Neural progenitor cell (in vitro differentiated cells): ENCODE data around the gene NPY4R. TPM values are rescaled to one million over a fixed set of nuclear protein-coding genes. Genes with fewer than 3 reads are reported as not detected.
"Not testable (repeated sequence)": the region's sequence is repeated elsewhere in the genome, so short reads cannot be mapped to it uniquely, and the experiment has no call there.

Experiments
- DNase-seq: peaks from one replicate; pipeline ENCODE4 v3.0.0-alpha.2; 2016; ENCODE audit warnings: low spot score
- H2AFZ ChIP-seq: fragments of 200-600 bp; sonication (generic); replicated peaks from 2 replicates; pipeline ENCODE4 v1.6.1; 2016; ENCODE audit warnings: antibody characterized with exemption
- H3F3A ChIP-seq: fragments of 200-600 bp; sonication (generic); 2 replicates; pipeline ENCODE4 v1.6.1; 2016; ENCODE audit warnings: antibody characterized with exemption, low read depth
- H3K27ac ChIP-seq: fragments of 200-600 bp; sonication (generic); 2 replicates; pipeline ENCODE4 v1.5.1; 2016; ENCODE audit warnings: mild to moderate bottlenecking
- H3K27me3 ChIP-seq: fragments of 200-600 bp; sonication (generic); 2 replicates; pipeline ENCODE4 v1.6.1; 2016; ENCODE audit warnings: mild to moderate bottlenecking, moderate library complexity
- H3K36me3 ChIP-seq: fragments of 200-600 bp; sonication (generic); 2 replicates; pipeline ENCODE4 v1.5.1; 2016
- H3K4me1 ChIP-seq: fragments of 200-600 bp; sonication (generic); 2 replicates; pipeline ENCODE4 v1.6.1; 2016; ENCODE audit warnings: mixed run types
- H3K4me2 ChIP-seq: fragments of 200-600 bp; sonication (generic); 2 replicates; pipeline ENCODE4 v1.6.1; 2016
- H3K4me3 ChIP-seq: fragments of 200-600 bp; sonication (generic); 2 replicates; pipeline ENCODE4 v1.5.1; 2016
- H3K79me2 ChIP-seq: fragments of 200-600 bp; sonication (generic); 2 replicates; pipeline ENCODE4 v1.6.1; 2016; ENCODE audit warnings: low read depth
- H3K9ac ChIP-seq: fragments of 200-600 bp; sonication (generic); 2 replicates; pipeline ENCODE4 v1.6.1; 2016
- H3K9me3 ChIP-seq: fragments of 200-600 bp; sonication (generic); 2 replicates; pipeline ENCODE4 v1.5.1; 2016; ENCODE audit warnings: low read depth
- H4K20me1 ChIP-seq: fragments of 200-600 bp; sonication (generic); 2 replicates; pipeline ENCODE4 v1.6.1; 2016; ENCODE audit warnings: low read depth
- H3K27ac Mint-ChIP-seq: 3 replicates; pipeline ENCODE4 v1.8.0; 2021; ENCODE audit warnings: mixed read lengths
- H3K27me3 Mint-ChIP-seq: 2 replicates; pipeline ENCODE4 v1.8.0; 2022; ENCODE audit warnings: low read depth, mild to moderate bottlenecking, inconsistent platforms, moderate library complexity, mixed read lengths; ENCODE audit not compliant: insufficient read depth
- H3K36me3 Mint-ChIP-seq: 3 replicates; pipeline ENCODE4 v1.8.0; 2021; ENCODE audit warnings: mixed read lengths
- H3K4me1 Mint-ChIP-seq: 3 replicates; pipeline ENCODE4 v1.8.0; 2021; ENCODE audit warnings: mixed read lengths
- H3K4me3 Mint-ChIP-seq: 3 replicates; pipeline ENCODE4 v1.8.0; 2021; ENCODE audit warnings: mild to moderate bottlenecking, moderate library complexity, mixed read lengths
- H3K9me3 Mint-ChIP-seq: 3 replicates; pipeline ENCODE4 v1.8.0; 2020; ENCODE audit warnings: mixed read lengths
- total RNA-seq: library from RNA; depleted of rRNA; stranded (reverse); fragments of >200 nt; gene quantifications from 2 replicates; pipeline ENCODE4 v1.2.3, GENCODE V29; 2015; ENCODE audit warnings: low replicate concordance
- TF ChIP-seq, protein P1 (sequence below): fragments of 200-600 bp; sonication (generic); IDR thresholded peaks from 2 replicates; pipeline ENCODE4 v1.5.1; 2017; ENCODE audit warnings: antibody characterized with exemption, mild to moderate bottlenecking

NPY4R gene
- total RNA-seq, 1 donor from 2014 or later = not detected

GRCh38 chr10:46473758-46474157 lies 8.0 kb upstream of the NPY4R start:
- H3K9me3 Mint-ChIP-seq = not testable (repeated sequence)

GRCh38 chr10:46470134-46470533 lies 4.4 kb upstream of the NPY4R start:
- not testable (repeated sequence) for H3K4me3 ChIP-seq, H3K9me3 ChIP-seq, DNase-seq, H3K4me1 ChIP-seq, H3K79me2 ChIP-seq, H3K4me1 Mint-ChIP-seq, H4K20me1 ChIP-seq, H3K36me3 Mint-ChIP-seq, H3K36me3 ChIP-seq, H3K27ac Mint-ChIP-seq, H3K4me2 ChIP-seq, H3K27me3 ChIP-seq, H3K4me3 Mint-ChIP-seq, H3K9ac ChIP-seq, H3F3A ChIP-seq, H3K27me3 Mint-ChIP-seq, H3K9me3 Mint-ChIP-seq, H3K27ac ChIP-seq, H2AFZ ChIP-seq

More at GRCh38 chr10:46473758-46474157, 8.0 kb upstream of the NPY4R start:
- H3K36me3 ChIP-seq, H3K27ac ChIP-seq, DNase-seq, H3K27me3 ChIP-seq, H3K27me3 Mint-ChIP-seq, H3K79me2 ChIP-seq, H3K4me1 Mint-ChIP-seq, H3K36me3 Mint-ChIP-seq, H3K27ac Mint-ChIP-seq, H3K4me3 ChIP-seq, H3K4me2 ChIP-seq, H2AFZ ChIP-seq, H3K4me3 Mint-ChIP-seq, H4K20me1 ChIP-seq, H3K4me1 ChIP-seq, H3F3A ChIP-seq, H3K9ac ChIP-seq, H3K9me3 ChIP-seq: not testable (repeated sequence)

DNA sequence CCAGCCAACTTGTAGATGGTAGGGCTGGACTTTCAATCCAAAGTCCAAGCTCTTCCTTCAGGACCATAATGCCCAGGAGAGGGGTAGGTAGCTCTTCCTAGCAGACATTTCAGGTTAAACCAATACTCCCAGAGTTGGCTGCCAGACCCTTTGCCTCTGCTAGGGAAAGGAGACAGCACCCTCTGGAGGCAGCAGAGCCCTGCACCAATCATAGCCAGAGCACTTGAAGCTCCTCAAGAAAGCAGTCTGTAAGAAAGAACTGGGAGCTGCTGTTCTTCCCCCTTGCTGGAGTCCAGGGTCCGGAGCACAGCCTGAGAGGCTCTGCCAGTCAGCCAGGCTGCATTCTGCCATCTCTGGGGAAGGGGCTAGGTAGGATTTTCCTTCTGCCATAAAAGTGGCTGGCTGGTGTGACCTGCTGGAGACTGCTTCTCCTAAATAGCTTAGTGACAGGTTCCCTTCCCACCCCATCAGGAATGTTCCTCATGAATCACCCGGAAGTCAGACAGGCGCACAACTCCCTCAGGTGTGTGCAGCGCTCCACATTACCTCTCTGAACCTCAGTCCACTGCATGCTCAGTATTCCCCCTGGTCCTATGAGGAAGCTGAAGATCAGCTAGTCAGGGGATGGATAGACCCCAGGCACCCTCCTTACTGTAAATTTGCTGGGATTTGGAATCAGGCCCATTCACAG lies 2.5 kb upstream of the NPY4R start:
- H2AFZ ChIP-seq, H3K4me2 ChIP-seq, H3K9me3 ChIP-seq, H3K27ac ChIP-seq, H3K27ac Mint-ChIP-seq, H3K4me3 ChIP-seq, H3K36me3 Mint-ChIP-seq, H3K4me1 ChIP-seq, H3K27me3 ChIP-seq, H3K36me3 ChIP-seq, H3K27me3 Mint-ChIP-seq, H3K4me1 Mint-ChIP-seq, H3K9ac ChIP-seq, H3F3A ChIP-seq, H3K4me3 Mint-ChIP-seq, H3K9me3 Mint-ChIP-seq, H3K79me2 ChIP-seq, H4K20me1 ChIP-seq, DNase-seq: not testable (repeated sequence)
- TF ChIP-seq, protein P1, sequence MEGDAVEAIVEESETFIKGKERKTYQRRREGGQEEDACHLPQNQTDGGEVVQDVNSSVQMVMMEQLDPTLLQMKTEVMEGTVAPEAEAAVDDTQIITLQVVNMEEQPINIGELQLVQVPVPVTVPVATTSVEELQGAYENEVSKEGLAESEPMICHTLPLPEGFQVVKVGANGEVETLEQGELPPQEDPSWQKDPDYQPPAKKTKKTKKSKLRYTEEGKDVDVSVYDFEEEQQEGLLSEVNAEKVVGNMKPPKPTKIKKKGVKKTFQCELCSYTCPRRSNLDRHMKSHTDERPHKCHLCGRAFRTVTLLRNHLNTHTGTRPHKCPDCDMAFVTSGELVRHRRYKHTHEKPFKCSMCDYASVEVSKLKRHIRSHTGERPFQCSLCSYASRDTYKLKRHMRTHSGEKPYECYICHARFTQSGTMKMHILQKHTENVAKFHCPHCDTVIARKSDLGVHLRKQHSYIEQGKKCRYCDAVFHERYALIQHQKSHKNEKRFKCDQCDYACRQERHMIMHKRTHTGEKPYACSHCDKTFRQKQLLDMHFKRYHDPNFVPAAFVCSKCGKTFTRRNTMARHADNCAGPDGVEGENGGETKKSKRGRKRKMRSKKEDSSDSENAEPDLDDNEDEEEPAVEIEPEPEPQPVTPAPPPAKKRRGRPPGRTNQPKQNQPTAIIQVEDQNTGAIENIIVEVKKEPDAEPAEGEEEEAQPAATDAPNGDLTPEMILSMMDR = peak; percentile 42

- not testable (repeated sequence) for H3K27ac Mint-ChIP-seq, H3K36me3 ChIP-seq, H3K4me2 ChIP-seq, H3K27me3 ChIP-seq, H3K4me1 Mint-ChIP-seq, H3K36me3 Mint-ChIP-seq, H3K4me3 ChIP-seq, H3K9me3 Mint-ChIP-seq, H3K27me3 Mint-ChIP-seq, H3K9ac ChIP-seq, H3K27ac ChIP-seq, DNase-seq, H4K20me1 ChIP-seq, H3F3A ChIP-seq, H3K79me2 ChIP-seq, H3K4me1 ChIP-seq, H2AFZ ChIP-seq, H3K9me3 ChIP-seq, H3K4me3 Mint-ChIP-seq
These were observed 2.1 kb downstream of the NPY4R start for GRCh38 chr10:46463608-46464007.

DNA sequence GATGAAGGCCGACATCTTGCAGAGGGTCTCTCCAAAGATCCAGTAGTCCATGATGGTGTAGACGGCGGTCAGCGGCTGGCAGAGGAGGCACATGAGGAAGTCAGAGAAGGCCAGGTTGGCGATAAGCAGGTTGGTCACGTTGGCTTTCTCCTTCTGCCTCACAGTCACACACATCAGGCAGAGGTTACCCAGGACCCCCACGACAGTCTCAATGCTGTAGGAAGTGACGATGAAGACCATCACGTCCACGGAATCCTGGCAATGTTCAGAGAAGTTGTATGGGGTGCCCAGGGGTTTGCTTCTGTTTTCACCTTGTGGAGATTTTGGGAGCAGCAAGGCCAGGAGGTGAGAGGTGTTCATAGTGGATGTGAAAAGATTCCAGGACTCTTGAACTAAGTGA lies 3.5 kb downstream of the NPY4R start:
- not testable (repeated sequence) for H3K4me3 ChIP-seq, H3K36me3 Mint-ChIP-seq, H3K79me2 ChIP-seq, H2AFZ ChIP-seq, H3K27me3 ChIP-seq, H3K36me3 ChIP-seq, H3K27ac Mint-ChIP-seq, H3K27me3 Mint-ChIP-seq, H3K9me3 ChIP-seq, H4K20me1 ChIP-seq, H3K4me1 ChIP-seq, H3K27ac ChIP-seq, H3K4me1 Mint-ChIP-seq, H3K4me2 ChIP-seq, H3K4me3 Mint-ChIP-seq, H3K9me3 Mint-ChIP-seq, DNase-seq, H3F3A ChIP-seq, H3K9ac ChIP-seq

DNA sequence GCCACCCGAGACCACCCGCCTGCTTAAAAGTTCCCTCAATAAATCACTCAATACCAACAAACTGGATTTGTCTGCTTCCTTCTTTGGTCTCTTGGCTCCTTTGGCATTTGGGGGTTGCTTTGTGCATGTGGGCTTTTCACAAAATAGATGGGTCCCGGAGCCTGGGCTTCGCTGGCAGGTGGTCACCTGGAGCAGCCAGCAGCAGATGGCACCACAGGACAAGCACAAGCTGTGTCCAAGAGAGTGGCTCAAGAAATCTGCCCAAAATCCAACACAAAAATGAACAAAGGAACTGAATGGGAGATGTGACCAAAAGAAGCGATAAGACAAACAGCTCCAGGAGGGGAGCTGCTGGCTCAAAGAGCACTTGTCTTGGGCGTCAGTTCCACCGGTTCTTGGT lies 6.2 kb downstream of the NPY4R start:
- not testable (repeated sequence) for H3K27ac ChIP-seq, H3K27me3 ChIP-seq, H3F3A ChIP-seq, H3K27ac Mint-ChIP-seq, H2AFZ ChIP-seq, H3K36me3 ChIP-seq, H3K4me1 ChIP-seq, H3K4me2 ChIP-seq, H3K4me1 Mint-ChIP-seq, H3K9me3 Mint-ChIP-seq, H3K9ac ChIP-seq, H3K4me3 ChIP-seq, H3K36me3 Mint-ChIP-seq, DNase-seq, H3K9me3 ChIP-seq, H4K20me1 ChIP-seq, H3K27me3 Mint-ChIP-seq, H3K79me2 ChIP-seq, H3K4me3 Mint-ChIP-seq

- H3K27ac ChIP-seq, H3K4me2 ChIP-seq, H3K36me3 Mint-ChIP-seq, H3K4me3 Mint-ChIP-seq, H3K27ac Mint-ChIP-seq, H3K9me3 Mint-ChIP-seq, H3K4me3 ChIP-seq, H3K27me3 ChIP-seq, DNase-seq, H4K20me1 ChIP-seq, H3K4me1 Mint-ChIP-seq, H3K36me3 ChIP-seq, H3K27me3 Mint-ChIP-seq, H3K79me2 ChIP-seq, H3K9ac ChIP-seq, H3K9me3 ChIP-seq, H3F3A ChIP-seq, H3K4me1 ChIP-seq, H2AFZ ChIP-seq: not testable (repeated sequence)
These were observed 8.7 kb downstream of the NPY4R start for GRCh38 chr10:46457071-46457470.

- not testable (repeated sequence) for H3K36me3 Mint-ChIP-seq, H3K36me3 ChIP-seq, H3K9me3 Mint-ChIP-seq, H3K4me1 Mint-ChIP-seq, H3K4me2 ChIP-seq, H4K20me1 ChIP-seq, H3F3A ChIP-seq, H3K27me3 ChIP-seq, H3K27ac Mint-ChIP-seq, H3K9ac ChIP-seq, H3K4me3 Mint-ChIP-seq, H3K27ac ChIP-seq, H3K9me3 ChIP-seq, DNase-seq, H2AFZ ChIP-seq, H3K4me3 ChIP-seq, H3K79me2 ChIP-seq, H3K27me3 Mint-ChIP-seq, H3K4me1 ChIP-seq
These were observed 9.8 kb downstream of the NPY4R start for GRCh38 chr10:46455992-46456391.
